ENCODE data around the gene ACVR1C.

DNA sequence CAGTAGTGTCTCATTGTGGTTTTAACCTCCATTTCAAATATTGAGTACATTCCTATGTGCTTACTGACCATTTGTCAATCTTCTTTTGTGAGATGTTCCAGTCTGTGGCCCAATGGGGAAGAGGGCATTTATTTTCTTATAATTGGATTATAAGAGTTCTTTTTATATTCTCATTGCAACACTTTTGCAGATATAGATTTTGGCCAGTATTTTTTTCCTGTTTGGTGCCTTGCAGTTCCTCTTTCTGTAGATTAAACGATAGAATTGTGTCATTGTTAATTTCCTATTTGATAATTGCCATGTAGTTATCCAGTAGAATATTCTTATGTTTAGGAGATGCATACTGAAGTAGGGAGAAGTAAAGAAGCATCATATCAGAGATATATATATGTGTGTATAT, 128.3 kb downstream of the ACVR1C start:
- TF ChIP-seq, protein P1, sequence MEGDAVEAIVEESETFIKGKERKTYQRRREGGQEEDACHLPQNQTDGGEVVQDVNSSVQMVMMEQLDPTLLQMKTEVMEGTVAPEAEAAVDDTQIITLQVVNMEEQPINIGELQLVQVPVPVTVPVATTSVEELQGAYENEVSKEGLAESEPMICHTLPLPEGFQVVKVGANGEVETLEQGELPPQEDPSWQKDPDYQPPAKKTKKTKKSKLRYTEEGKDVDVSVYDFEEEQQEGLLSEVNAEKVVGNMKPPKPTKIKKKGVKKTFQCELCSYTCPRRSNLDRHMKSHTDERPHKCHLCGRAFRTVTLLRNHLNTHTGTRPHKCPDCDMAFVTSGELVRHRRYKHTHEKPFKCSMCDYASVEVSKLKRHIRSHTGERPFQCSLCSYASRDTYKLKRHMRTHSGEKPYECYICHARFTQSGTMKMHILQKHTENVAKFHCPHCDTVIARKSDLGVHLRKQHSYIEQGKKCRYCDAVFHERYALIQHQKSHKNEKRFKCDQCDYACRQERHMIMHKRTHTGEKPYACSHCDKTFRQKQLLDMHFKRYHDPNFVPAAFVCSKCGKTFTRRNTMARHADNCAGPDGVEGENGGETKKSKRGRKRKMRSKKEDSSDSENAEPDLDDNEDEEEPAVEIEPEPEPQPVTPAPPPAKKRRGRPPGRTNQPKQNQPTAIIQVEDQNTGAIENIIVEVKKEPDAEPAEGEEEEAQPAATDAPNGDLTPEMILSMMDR (IDR thresholded peaks at IDR 0.05), result no peak
- TF ChIP-seq POLR2A (IDR thresholded peaks at IDR 0.05), result no peak

Data from esophagus squamous epithelium (tissue), 4 donors.